Right atrium auricular region (tissue), 2 donors: ENCODE measurements around the gene ALKBH8. TPM values are rescaled to one million over a fixed set of nuclear protein-coding genes. Genes with fewer than 3 reads are reported as not detected.
"Not testable (repeated sequence)": the region's sequence is repeated elsewhere in the genome, so short reads cannot be mapped to it uniquely, and the experiment has no call there.

ENCODE experiments used
- DNase-seq: peaks from one replicate; pipeline ENCODE4 v3.0.0-alpha.2; 2019; ENCODE audit warnings: low spot score
- H3K27ac ChIP-seq, 2 donors: fragments of 200-600 bp; sonication (generic); 1 replicate in 1 of 2; 2 replicates in 1 of 2; pipeline ENCODE4 v1.5.1; 2016 to 2019
- H3K27me3 ChIP-seq, 2 donors: fragments of 200-600 bp; sonication (generic); one replicate each; pipeline versions ENCODE4 v1.5.1 to v1.6.0; 2017 to 2019
- H3K36me3 ChIP-seq: fragments of 200-600 bp; sonication (generic); one replicate; pipeline ENCODE4 v1.5.1; 2016
- H3K4me1 ChIP-seq, 2 donors: fragments of 200-600 bp; sonication (generic); one replicate each; pipeline versions ENCODE4 v1.5.1 to v1.6.0; 2017 to 2019
- H3K4me3 ChIP-seq, 2 donors: fragments of 200-600 bp; sonication (generic); 1 replicate in 1 of 2; 2 replicates in 1 of 2; pipeline ENCODE4 v1.5.1; 2017 to 2019; ENCODE audit warnings: mild to moderate bottlenecking in 1 of 2, moderate library complexity in 1 of 2
- H3K9me3 ChIP-seq, 2 donors: fragments of 200-600 bp; sonication (generic); one replicate each; pipeline ENCODE4 v1.5.1; 2019
- CTCF ChIP-seq, 2 donors: fragments of 200-600 bp; sonication (generic); IDR thresholded peaks; one replicate each; pipeline ENCODE4 v1.5.1; 2019; ENCODE audit warnings: antibody characterized with exemption in 2 of 2
- total RNA-seq, 2 donors: library from RNA; depleted of rRNA; stranded (reverse); fragments of >200 nt; gene quantifications; one replicate each; pipeline ENCODE4 v1.1.0, GENCODE V29; 2016

ALKBH8 gene
- total RNA-seq, 2 donors from 2014 or later, result 3.4 to 4.9 TPM

DNA sequence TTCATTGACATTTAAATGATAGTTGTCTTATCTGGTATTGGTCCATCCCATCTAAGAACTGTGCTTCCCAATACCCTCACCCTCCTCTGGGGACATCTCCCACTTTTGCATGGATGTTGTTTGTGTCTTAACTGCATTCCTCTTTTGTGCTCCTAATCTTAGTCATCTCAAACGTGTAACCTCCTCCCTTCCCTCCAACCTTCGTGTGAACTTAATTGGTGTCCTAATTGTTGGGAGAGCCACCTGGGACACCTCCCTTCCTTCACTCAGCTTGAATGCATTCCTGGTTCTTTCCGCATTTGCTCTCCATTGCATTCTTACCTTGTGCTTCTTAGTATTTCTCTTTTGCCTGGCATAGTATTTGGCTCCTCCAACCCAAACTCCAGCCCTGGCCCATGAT lies 15.6 kb upstream of the ALKBH8 start:
- no peak for TF ChIP-seq CTCF (IDR thresholded peaks at IDR 0.05)
- no peaks in the 10 kb centered on the region for H3K36me3 ChIP-seq
- no peak overlapping the region for H3K27ac ChIP-seq
- no peaks in the 10 kb centered on the region for H3K4me1 ChIP-seq
- no peak overlapping the region for H3K4me3 ChIP-seq
- no peak for DNase-seq
- no peaks in the 10 kb centered on the region for H3K27me3 ChIP-seq
- H3K9me3 ChIP-seq, result no peaks in the 10 kb centered on the region

GRCh38 chr11:107579169-107579568 lies 13.6 kb upstream of the ALKBH8 start:
- not testable (repeated sequence) for H3K9me3 ChIP-seq, H3K36me3 ChIP-seq, H3K27me3 ChIP-seq, DNase-seq, H3K4me1 ChIP-seq, H3K27ac ChIP-seq, H3K4me3 ChIP-seq

DNA sequence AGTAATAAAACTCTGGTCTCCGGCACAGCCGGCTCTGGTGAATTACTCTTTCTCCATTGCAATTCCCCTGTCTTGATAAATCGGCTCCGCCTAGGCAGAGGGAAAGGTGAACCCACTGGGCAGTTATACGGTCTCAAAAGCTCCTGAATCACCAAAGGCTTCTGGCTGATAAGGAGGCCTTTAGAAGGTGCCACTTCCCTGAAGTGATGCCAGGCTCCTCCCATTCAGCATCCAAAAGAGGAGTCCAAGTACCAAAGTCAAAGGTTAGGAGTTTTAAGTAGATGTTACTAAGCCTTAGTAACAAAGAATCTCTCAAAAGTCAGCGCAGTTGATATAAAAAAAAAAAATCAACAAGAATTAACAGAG lies 11.8 kb upstream of the ALKBH8 start:
- TF ChIP-seq CTCF (IDR thresholded peaks at IDR 0.05), result no peak
- H3K9me3 ChIP-seq, result no peaks in the 10 kb centered on the region
- no peaks in the 10 kb centered on the region for H3K27me3 ChIP-seq
- H3K4me3 ChIP-seq, result no peak overlapping the region
- H3K36me3 ChIP-seq, result no peaks in the 10 kb centered on the region
- no peaks in the 10 kb centered on the region for H3K4me1 ChIP-seq
- no peak overlapping the region for H3K27ac ChIP-seq
- DNase-seq, result no peak

DNA sequence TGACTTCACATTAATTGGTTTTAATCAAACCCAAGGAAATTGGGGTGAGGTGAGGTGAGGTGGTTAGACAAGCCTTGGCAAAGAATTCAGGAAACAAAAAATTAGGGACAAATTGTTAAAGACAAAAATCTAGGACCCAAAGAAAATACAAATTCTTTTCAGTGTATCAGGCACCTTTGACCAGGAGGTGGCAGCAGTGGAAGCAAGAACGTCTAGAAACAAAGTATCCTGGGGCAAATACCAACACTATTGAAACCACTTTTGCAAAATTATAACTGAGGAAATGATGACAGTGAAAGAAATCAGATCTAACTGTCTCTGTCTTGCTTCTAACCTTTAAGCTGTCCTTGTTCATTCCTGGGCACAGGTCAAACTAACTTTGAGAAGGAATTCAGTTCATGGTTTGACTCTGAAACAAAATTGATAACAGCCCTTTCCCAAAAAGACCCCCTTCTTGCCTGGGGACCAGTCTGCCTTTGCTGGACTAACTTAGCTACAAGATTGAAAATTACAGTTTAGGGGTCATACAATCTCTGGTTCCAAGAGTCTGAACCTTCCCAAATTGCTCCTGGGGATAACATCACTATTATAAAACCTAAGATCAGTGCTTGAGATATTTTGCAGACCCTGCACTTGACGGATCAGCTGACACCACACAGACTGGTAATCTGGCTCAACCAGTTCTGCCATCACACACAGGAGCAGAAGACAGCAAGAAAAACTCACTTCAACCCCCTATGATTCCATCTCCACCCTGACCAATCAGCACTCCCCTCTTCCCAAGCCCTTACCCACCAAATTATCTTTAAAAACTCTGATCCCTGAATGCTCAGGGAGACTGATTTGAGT lies 11.2 kb upstream of the ALKBH8 start:
- not testable (repeated sequence) for DNase-seq, H3K4me3 ChIP-seq, H3K27ac ChIP-seq, H3K27me3 ChIP-seq, H3K36me3 ChIP-seq, H3K9me3 ChIP-seq, H3K4me1 ChIP-seq
- TF ChIP-seq CTCF (IDR thresholded peaks at IDR 0.05), result peak; percentile 63 to 79

- DNase-seq, result no peak
- no peak for TF ChIP-seq CTCF (IDR thresholded peaks at IDR 0.05)
- no peaks in the 10 kb centered on the region for H3K27me3 ChIP-seq
- no peak overlapping the region for H3K4me3 ChIP-seq
- H3K27ac ChIP-seq, result no peak overlapping the region
- no peaks in the 10 kb centered on the region for H3K36me3 ChIP-seq
- H3K4me1 ChIP-seq, result no peaks in the 10 kb centered on the region
- no peaks in the 10 kb centered on the region for H3K9me3 ChIP-seq
Measured at GRCh38 chr11:107573438-107573837, 7.9 kb upstream of the ALKBH8 start.

DNA sequence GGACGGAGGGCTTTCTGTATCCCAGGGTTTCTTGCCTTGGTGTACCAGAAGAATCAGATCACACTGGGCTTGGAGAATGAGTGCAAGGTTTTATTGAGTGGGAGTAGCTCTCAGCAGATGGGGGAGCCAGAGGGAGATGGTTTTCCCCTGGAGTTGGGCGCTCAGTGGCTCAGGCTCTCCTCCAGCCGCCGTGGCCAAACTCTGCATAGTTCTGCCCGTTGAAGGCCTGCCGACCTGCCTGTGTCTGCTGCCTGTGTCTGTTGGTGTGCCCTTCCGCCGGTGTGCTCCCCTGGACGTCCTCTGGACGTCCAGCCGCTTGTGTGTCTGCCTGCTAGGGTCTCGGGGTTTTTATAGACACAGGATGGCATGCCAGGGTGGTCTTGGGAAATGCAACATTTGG lies 4.5 kb upstream of the ALKBH8 start:
- H3K27me3 ChIP-seq, result no peaks in the 10 kb centered on the region
- no peak for DNase-seq
- no peak for TF ChIP-seq CTCF (IDR thresholded peaks at IDR 0.05)
- no peaks in the 10 kb centered on the region for H3K36me3 ChIP-seq
- H3K9me3 ChIP-seq, result no peaks in the 10 kb centered on the region
- H3K27ac ChIP-seq, result no peak overlapping the region
- H3K4me3 ChIP-seq, result no peak overlapping the region
- H3K4me1 ChIP-seq, result peaks cover 0 to 5% of the 10 kb centered on the region in 2 donors
